ENCODE measurements around the gene SMOC2. TPM values are rescaled to one million over a fixed set of nuclear protein-coding genes. Genes with fewer than 3 reads are reported as not detected.

The SMOC2 gene
- total RNA-seq, 1 donor from 2014 or later = not detected

DNA sequence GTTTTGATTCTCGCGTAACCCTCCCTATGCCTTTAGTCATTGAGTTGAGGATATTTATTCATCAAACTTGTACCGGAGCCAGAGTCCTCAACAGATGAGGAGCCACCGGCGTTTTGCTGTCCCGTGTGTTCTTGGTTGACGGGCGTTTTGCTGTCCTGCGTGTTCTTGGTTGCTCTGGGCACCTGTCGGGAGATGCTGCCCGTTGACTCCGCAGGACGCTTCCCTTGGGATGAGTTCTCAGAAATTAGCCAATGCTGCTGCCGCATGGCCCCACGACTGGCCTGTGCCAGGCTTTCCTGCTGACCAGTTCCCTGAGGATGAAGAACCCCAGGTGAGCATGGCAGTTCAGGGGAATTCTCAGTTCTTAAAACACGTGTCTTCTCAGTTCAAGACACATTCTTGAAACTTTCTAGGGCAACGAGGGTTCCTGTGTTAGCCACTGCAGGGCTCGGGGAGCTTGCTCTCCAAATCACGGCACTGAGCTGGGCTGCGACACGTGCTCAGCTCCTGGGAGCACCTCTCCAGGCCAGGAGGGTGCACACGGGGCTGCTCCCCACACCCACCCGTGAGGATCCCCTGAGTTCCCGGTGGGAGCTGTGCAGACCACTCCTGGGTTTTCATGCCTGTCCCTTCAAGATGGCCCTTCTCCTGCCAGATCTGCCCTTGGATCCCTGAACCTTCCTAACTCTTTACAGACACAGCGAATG is 265.6 kb downstream of the SMOC2 start:
- H3K27me3 ChIP-seq (ENCODE audit: control insufficient read depth, insufficient read depth, low read length) = peaks cover 2% of the 10 kb centered on the region
- TF ChIP-seq, protein P1, sequence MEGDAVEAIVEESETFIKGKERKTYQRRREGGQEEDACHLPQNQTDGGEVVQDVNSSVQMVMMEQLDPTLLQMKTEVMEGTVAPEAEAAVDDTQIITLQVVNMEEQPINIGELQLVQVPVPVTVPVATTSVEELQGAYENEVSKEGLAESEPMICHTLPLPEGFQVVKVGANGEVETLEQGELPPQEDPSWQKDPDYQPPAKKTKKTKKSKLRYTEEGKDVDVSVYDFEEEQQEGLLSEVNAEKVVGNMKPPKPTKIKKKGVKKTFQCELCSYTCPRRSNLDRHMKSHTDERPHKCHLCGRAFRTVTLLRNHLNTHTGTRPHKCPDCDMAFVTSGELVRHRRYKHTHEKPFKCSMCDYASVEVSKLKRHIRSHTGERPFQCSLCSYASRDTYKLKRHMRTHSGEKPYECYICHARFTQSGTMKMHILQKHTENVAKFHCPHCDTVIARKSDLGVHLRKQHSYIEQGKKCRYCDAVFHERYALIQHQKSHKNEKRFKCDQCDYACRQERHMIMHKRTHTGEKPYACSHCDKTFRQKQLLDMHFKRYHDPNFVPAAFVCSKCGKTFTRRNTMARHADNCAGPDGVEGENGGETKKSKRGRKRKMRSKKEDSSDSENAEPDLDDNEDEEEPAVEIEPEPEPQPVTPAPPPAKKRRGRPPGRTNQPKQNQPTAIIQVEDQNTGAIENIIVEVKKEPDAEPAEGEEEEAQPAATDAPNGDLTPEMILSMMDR (IDR thresholded peaks at IDR 0.05; ENCODE audit: insufficient read depth, low read length, poor library complexity, severe bottlenecking) = no peak
- H3K36me3 ChIP-seq (ENCODE audit: control insufficient read depth, insufficient read depth, low read length) = no peaks in the 10 kb centered on the region
- DNase-seq (ENCODE audit: low read depth) = no peak
- H3K4me3 ChIP-seq (ENCODE audit: low read depth, low read length) = no peak overlapping the region

DNA sequence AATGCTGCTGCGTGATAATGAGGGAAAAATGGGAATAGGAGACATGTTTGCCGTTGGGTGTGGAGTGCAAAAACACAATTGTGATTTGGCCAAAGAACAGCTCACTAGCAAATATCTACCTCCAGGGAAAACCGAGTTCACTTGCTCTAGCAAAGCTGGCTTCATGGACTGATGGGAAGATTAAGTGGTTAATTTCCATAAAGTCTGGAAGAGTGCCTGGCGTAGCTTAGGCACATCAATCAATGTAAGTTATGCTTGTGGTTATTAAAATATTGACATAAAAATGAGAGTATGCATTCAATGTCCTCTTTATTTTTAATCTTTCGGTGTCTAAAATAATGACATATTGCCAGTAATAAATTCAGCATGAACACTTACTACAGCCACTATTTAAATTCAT is 267.5 kb downstream of the SMOC2 start:
- Histone ChIP-seq H3K27me3 (ENCODE audit: control insufficient read depth, insufficient read depth, low read length) (peaks cover 2% of the 10 kb centered on the region), H3K36me3 (ENCODE audit: control insufficient read depth, insufficient read depth, low read length) (no peaks in the 10 kb centered on the region), H3K4me3 (ENCODE audit: low read depth, low read length) (no peak overlapping the region)
- TF ChIP-seq, protein P1 (IDR thresholded peaks at IDR 0.05; ENCODE audit: insufficient read depth, low read length, poor library complexity, severe bottlenecking) = no peak
- no peak for DNase-seq (ENCODE audit: low read depth)

DNA sequence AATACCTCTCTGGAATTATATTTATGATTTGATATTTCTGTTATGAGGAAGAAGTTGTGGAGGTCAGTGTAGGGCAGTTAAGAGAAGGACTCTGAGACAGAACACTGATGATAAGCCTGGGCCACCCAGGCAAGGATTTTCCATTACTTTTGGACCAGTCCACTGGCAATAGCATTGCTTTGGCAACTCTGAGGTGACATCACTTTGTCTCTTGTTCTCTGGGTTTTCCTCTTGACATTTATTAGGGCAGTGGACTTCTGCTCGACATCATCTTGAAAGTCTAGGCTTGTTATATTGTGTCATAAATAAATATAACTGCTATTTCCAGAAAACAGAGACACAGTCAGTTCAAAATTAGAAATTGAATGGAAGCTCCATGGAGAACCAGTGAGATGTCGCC is 268.0 kb downstream of the SMOC2 start:
- no peak for DNase-seq (ENCODE audit: low read depth)
- TF ChIP-seq, protein P1 (IDR thresholded peaks at IDR 0.05; ENCODE audit: insufficient read depth, low read length, poor library complexity, severe bottlenecking) = no peak
- no peaks in the 10 kb centered on the region for H3K36me3 ChIP-seq (ENCODE audit: control insufficient read depth, insufficient read depth, low read length)
- H3K27me3 ChIP-seq (ENCODE audit: control insufficient read depth, insufficient read depth, low read length) = peaks cover 2% of the 10 kb centered on the region
- H3K4me3 ChIP-seq (ENCODE audit: low read depth, low read length) = no peak overlapping the region

DNA sequence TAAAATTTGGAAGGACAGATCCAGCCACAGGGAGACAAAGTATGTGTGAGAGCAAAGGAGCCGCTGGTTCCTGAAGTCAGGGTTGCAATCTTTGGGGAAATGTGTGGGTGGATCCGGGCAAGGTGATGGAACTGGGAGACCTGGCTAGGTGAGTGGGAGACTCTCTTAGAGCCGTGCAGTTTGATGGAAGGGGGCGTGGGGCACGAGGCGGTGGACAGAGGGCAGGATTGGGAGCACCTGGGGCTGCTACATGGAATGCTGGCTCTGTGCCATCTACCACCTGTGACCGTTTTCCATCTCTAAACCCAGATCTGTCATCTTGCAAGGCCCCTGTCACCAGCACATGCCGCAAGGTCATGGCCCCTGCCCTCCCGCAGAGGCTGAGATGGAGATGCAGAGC is 268.4 kb downstream of the SMOC2 start:
- DNase-seq (ENCODE audit: low read depth) = no peak
- H3K4me3 ChIP-seq (ENCODE audit: low read depth, low read length) = no peak overlapping the region
- TF ChIP-seq, protein P1 (IDR thresholded peaks at IDR 0.05; ENCODE audit: insufficient read depth, low read length, poor library complexity, severe bottlenecking) = no peak
- H3K36me3 ChIP-seq (ENCODE audit: control insufficient read depth, insufficient read depth, low read length) = no peaks in the 10 kb centered on the region
- H3K27me3 ChIP-seq (ENCODE audit: control insufficient read depth, insufficient read depth, low read length) = peaks cover 2% of the 10 kb centered on the region

DNA sequence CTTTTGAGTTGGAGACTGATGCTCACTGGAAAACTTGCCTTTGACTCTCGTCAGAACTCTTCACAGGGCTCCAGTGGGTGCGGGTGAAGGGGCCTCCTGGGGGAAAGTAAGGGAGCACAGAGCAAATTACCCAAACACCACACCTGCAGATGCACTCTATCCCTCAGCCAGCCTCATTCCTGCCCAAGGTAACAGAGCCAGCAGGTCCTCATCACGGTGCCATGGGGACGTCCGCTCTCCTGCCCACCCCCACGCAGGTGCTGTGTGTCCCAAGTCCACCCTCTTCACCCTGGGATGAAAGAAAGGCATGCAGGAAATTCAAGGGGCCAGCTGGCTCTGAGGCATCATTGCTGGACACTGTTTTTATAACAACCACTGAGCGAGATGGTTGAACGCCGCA is 269.0 kb downstream of the SMOC2 start:
- Histone ChIP-seq H3K36me3 (ENCODE audit: control insufficient read depth, insufficient read depth, low read length) (no peaks in the 10 kb centered on the region), H3K4me3 (ENCODE audit: low read depth, low read length) (no peak overlapping the region), H3K27me3 (ENCODE audit: control insufficient read depth, insufficient read depth, low read length) (peaks cover 2% of the 10 kb centered on the region)
- TF ChIP-seq, protein P1 (IDR thresholded peaks at IDR 0.05; ENCODE audit: insufficient read depth, low read length, poor library complexity, severe bottlenecking) = no peak
- DNase-seq (ENCODE audit: low read depth) = no peak

All from kidney epithelial cell (primary cell).